Endothelial cell of umbilical vein (primary cell): ENCODE measurements around the gene CTNNA2.

ENCODE experiments used
- EZH2 ChIP-seq: IDR thresholded peaks from 2 replicates; pipeline ENCODE4 v1.6.1; 2012; ENCODE audit warnings: borderline replicate concordance, low read depth, mild to moderate bottlenecking, moderate library complexity, low read length, inconsistent platforms; ENCODE audit not compliant: severe bottlenecking
- FOS ChIP-seq: IDR thresholded peaks from 2 replicates; pipeline ENCODE4 v1.6.1; 2011; ENCODE audit warnings: mild to moderate bottlenecking, low read length, moderate library complexity, borderline replicate concordance; ENCODE audit not compliant: insufficient read depth
- GATA2 ChIP-seq: IDR thresholded peaks from 2 replicates; pipeline ENCODE4 v1.7.0; 2011; ENCODE audit warnings: low read depth, mild to moderate bottlenecking, moderate library complexity, mixed read lengths, low read length; ENCODE audit not compliant: insufficient read length, insufficient read depth
- POLR2A ChIP-seq: IDR thresholded peaks from 2 replicates; pipeline ENCODE4 v1.6.1; 2012; ENCODE audit warnings: low read depth, mild to moderate bottlenecking, control low read depth, low read length
- POLR2AphosphoS5 ChIP-seq: IDR thresholded peaks from 2 replicates; pipeline ENCODE4 v1.6.1; 2012; ENCODE audit warnings: low read depth, mild to moderate bottlenecking, control low read depth, low read length, moderate library complexity; ENCODE audit not compliant: insufficient read depth
- TF ChIP-seq, protein P1 (sequence below), 2 donors: IDR thresholded peaks; 1 replicate in 1 of 2; 2 replicates in 1 of 2; pipeline ENCODE4 v1.5.1; 2011; ENCODE audit warnings: low read length in 2 of 2, mild to moderate bottlenecking in 2 of 2, moderate library complexity in 2 of 2, control low read depth in 1 of 2, inconsistent platforms in 1 of 2, low read depth in 1 of 2; ENCODE audit not compliant: insufficient read depth in 1 of 2; ENCODE audit errors: extremely low read depth in 1 of 2
- TF ChIP-seq, protein P2 (sequence below): IDR thresholded peaks from 2 replicates; pipeline ENCODE4 v1.6.1; 2011; ENCODE audit not compliant: insufficient read depth, insufficient read length

DNA sequence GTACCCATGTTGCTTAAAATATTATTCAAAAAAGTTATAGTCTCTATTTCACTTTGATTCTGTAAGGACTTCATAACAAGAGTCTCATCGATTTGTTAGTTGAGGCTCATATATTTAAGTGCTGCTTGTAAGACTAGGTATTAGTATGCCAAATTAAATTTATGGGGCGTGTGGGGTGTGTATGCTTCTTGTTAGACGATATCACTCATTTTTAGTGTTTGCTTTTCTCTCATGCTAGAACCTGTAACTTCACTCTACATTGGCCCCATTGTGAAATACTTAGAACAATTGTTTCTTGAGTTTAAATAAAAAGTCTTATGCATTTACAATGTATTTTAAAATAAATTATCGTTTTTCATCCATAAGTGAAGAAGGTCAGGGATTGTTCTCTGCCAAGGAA lies 63.6 kb downstream of the CTNNA2 start:
- TF ChIP-seq, protein P1, sequence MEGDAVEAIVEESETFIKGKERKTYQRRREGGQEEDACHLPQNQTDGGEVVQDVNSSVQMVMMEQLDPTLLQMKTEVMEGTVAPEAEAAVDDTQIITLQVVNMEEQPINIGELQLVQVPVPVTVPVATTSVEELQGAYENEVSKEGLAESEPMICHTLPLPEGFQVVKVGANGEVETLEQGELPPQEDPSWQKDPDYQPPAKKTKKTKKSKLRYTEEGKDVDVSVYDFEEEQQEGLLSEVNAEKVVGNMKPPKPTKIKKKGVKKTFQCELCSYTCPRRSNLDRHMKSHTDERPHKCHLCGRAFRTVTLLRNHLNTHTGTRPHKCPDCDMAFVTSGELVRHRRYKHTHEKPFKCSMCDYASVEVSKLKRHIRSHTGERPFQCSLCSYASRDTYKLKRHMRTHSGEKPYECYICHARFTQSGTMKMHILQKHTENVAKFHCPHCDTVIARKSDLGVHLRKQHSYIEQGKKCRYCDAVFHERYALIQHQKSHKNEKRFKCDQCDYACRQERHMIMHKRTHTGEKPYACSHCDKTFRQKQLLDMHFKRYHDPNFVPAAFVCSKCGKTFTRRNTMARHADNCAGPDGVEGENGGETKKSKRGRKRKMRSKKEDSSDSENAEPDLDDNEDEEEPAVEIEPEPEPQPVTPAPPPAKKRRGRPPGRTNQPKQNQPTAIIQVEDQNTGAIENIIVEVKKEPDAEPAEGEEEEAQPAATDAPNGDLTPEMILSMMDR (IDR thresholded peaks at IDR 0.05; ENCODE audit: extremely low read depth in 1 of 2, insufficient read depth in 1 of 2, low read depth in 1 of 2, low read length in 2 of 2), result no peak
- TF ChIP-seq FOS (no peak), POLR2AphosphoS5 (no peak), POLR2A (no peak), EZH2 (no peak), GATA2 (no peak)
- TF ChIP-seq, protein P2, sequence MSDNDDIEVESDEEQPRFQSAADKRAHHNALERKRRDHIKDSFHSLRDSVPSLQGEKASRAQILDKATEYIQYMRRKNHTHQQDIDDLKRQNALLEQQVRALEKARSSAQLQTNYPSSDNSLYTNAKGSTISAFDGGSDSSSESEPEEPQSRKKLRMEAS, result no peak
